Ishikawa (cell line): ENCODE measurements around the gene HOXA3.

Source experiments
- CEBPB ChIP-seq: IDR thresholded peaks from 2 replicates; pipeline ENCODE4 v1.6.1; 2012
- CREB1 ChIP-seq: IDR thresholded peaks from 2 replicates; pipeline ENCODE4 v1.6.1; 2012; ENCODE audit warnings: low read depth
- EGR1 ChIP-seq: IDR thresholded peaks from 2 replicates; pipeline ENCODE4 v1.6.1; 2012
- EP300 ChIP-seq: IDR thresholded peaks from 2 replicates; pipeline ENCODE4 v1.6.1; 2012; ENCODE audit warnings: borderline replicate concordance
- FOXM1 ChIP-seq: IDR thresholded peaks from 2 replicates; pipeline ENCODE4 v1.6.1; 2012; ENCODE audit warnings: low read depth, borderline replicate concordance
- MAX ChIP-seq: IDR thresholded peaks from 2 replicates; pipeline ENCODE4 v1.6.1; 2012
- NFIC ChIP-seq: IDR thresholded peaks from 2 replicates; pipeline ENCODE4 v1.6.1; 2012
- RAD21 ChIP-seq: IDR thresholded peaks from 2 replicates; pipeline ENCODE4 v1.6.1; 2012; ENCODE audit warnings: low read depth
- REST ChIP-seq: IDR thresholded peaks from 2 replicates; pipeline ENCODE4 v1.6.1; 2012; ENCODE audit warnings: low read depth, mild to moderate bottlenecking
- TAF1 ChIP-seq: IDR thresholded peaks from 2 replicates; pipeline ENCODE4 v1.6.1; 2012; ENCODE audit warnings: low read depth, mild to moderate bottlenecking
- TCF12 ChIP-seq: IDR thresholded peaks from 2 replicates; pipeline ENCODE4 v1.6.1; 2012; ENCODE audit warnings: low read depth
- TEAD4 ChIP-seq: IDR thresholded peaks from 2 replicates; pipeline ENCODE4 v1.6.1; 2012
- USF1 ChIP-seq: IDR thresholded peaks from 2 replicates; pipeline ENCODE4 v1.6.1; 2012
- YY1 ChIP-seq: IDR thresholded peaks from 2 replicates; pipeline ENCODE4 v1.6.1; 2012; ENCODE audit warnings: low read depth
- ZBTB7A ChIP-seq: IDR thresholded peaks from 2 replicates; pipeline ENCODE4 v1.6.1; 2012; ENCODE audit warnings: low read depth

Gene HOXA3

GRCh38 chr7:27191833-27192545 lies 39.6 kb upstream of the HOXA3 start:
- no peak for TF ChIP-seq EP300
- TF ChIP-seq TCF12, result no peak
- TF ChIP-seq YY1, result no peak
- no peak for TF ChIP-seq FOXM1
- no peak for TF ChIP-seq CEBPB
- no peak for TF ChIP-seq MAX
- TF ChIP-seq NFIC, result no peak
- TF ChIP-seq USF1, result no peak
- no peak for TF ChIP-seq REST
- no peak for TF ChIP-seq CREB1
- no peak for TF ChIP-seq TAF1
- TF ChIP-seq RAD21, result no peak

- TF ChIP-seq FOXM1 (no peak), CREB1 (no peak), EGR1 (no peak), REST (no peak), TEAD4 (no peak), YY1 (no peak), TCF12 (no peak), USF1 (no peak), EP300 (no peak), CEBPB (no peak), RAD21 (no peak), ZBTB7A (no peak), NFIC (no peak), TAF1 (no peak), MAX (no peak)
Observed at GRCh38 chr7:27191161-27191731, 38.9 kb upstream of the HOXA3 start.

- TF ChIP-seq CEBPB (no peak), EGR1 (no peak), TAF1 (no peak), TCF12 (no peak), REST (no peak), MAX (no peak), RAD21 (no peak), YY1 (no peak)
Observed at GRCh38 chr7:27189997-27190748, 37.8 kb upstream of the HOXA3 start.
